Spinal cord (tissue), 10 donors: ENCODE results near the gene CAPZB. TPM values are rescaled to one million over a fixed set of nuclear protein-coding genes. Genes with fewer than 3 reads are reported as not detected.

Experiments
- DNase-seq, 6 donors: peaks; one replicate each; pipeline versions ENCODE4 v3.0.0 to v3.0.0-alpha.2; 2013 to 2015; ENCODE audit warnings: low spot score in 6 of 6, low read depth in 4 of 6
- H3K27ac ChIP-seq: one replicate; pipeline ENCODE4 v1.5.1; 2013; ENCODE audit warnings: low read depth, low read length, control low read depth
- H3K27me3 ChIP-seq: one replicate; pipeline ENCODE4 v1.6.1; 2013; ENCODE audit warnings: low read length; ENCODE audit not compliant: control insufficient read depth, insufficient read depth
- H3K36me3 ChIP-seq: one replicate; pipeline ENCODE4 v1.6.1; 2013; ENCODE audit warnings: low read length; ENCODE audit not compliant: control insufficient read depth, insufficient read depth
- H3K4me1 ChIP-seq: one replicate; pipeline ENCODE4 v1.6.1; 2013; ENCODE audit warnings: low read length; ENCODE audit not compliant: control insufficient read depth, insufficient read depth
- H3K4me3 ChIP-seq: one replicate; pipeline ENCODE4 v1.5.1; 2013; ENCODE audit warnings: low read depth, low read length, control low read depth
- H3K9me3 ChIP-seq: one replicate; pipeline ENCODE4 v1.6.1; 2013; ENCODE audit warnings: low read length; ENCODE audit not compliant: control insufficient read depth, insufficient read depth
- WGBS: methylation state at CpG from one replicate; pipeline ENCODE4 v1.1.5; 2013; ENCODE audit warnings: missing lambda C conversion rate; ENCODE audit not compliant: insufficient coverage; 5-methylcytosine and 5-hydroxymethylcytosine counted together
- polyA plus RNA-seq, 2 donors: library from polyadenylated mRNA; unstranded; fragments of 120-200 nt; gene quantifications; one replicate each; pipeline ENCODE4 v1.2.1, GENCODE V29; 2013; ENCODE audit not compliant: insufficient read length in 2 of 2
- total RNA-seq, 2 donors: library from RNA; depleted of rRNA in 1 of 2; stranded (reverse); fragments of 120-200 nt in 1 of 2; fragments of >200 nt in 1 of 2; gene quantifications; one replicate each; pipeline versions ENCODE4 v1.2.3 to v1.2.4, GENCODE V29; 2013 to 2014
- donor health status: healthy.

The CAPZB gene
- total and polyA plus RNA-seq, 4 donors, result 78.8 to 312 (median 243) TPM

- H3K4me3 ChIP-seq, result no peak overlapping the region
- H3K4me1 ChIP-seq, result peaks cover 45% of the 10 kb centered on the region
- no peaks in the 10 kb centered on the region for H3K9me3 ChIP-seq
- no peaks in the 10 kb centered on the region for H3K27me3 ChIP-seq
- whole genome bisulfite sequencing, result 92% methylated on average over 14 of the region's 14 CpGs
- no peak for DNase-seq
- H3K36me3 ChIP-seq, result peaks cover 83% of the 10 kb centered on the region
- peak overlapping the region; percentile 66 for H3K27ac ChIP-seq
These were observed 132.5 kb downstream of the CAPZB start for GRCh38 chr1:19352839-19353238.

- no peak overlapping the region for H3K4me3 ChIP-seq
- DNase-seq, result peak in 1 of 6 donors; percentile 59
- H3K36me3 ChIP-seq, result peaks cover 81% of the 10 kb centered on the region
- no peaks in the 10 kb centered on the region for H3K27me3 ChIP-seq
- H3K9me3 ChIP-seq, result no peaks in the 10 kb centered on the region
- peak overlapping the region; percentile 61 for H3K27ac ChIP-seq
- peaks cover 48% of the 10 kb centered on the region for H3K4me1 ChIP-seq
- WGBS, result 79% methylated on average over 9 of the region's 10 CpGs
These were observed 133.5 kb downstream of the CAPZB start for GRCh38 chr1:19351873-19352272.

GRCh38 chr1:19350566-19350965 lies 134.8 kb downstream of the CAPZB start:
- DNase-seq, result no peak
- Histone ChIP-seq H3K4me3 (no peak overlapping the region), H3K27ac (no peak overlapping the region), H3K9me3 (no peaks in the 10 kb centered on the region), H3K36me3 (peaks cover 70% of the 10 kb centered on the region), H3K27me3 (no peaks in the 10 kb centered on the region), H3K4me1 (peaks cover 48% of the 10 kb centered on the region)
- 95% methylated on average over 3 of the region's 5 CpGs for WGBS

- Histone ChIP-seq H3K9me3 (no peaks in the 10 kb centered on the region), H3K4me3 (no peak overlapping the region), H3K27me3 (no peaks in the 10 kb centered on the region), H3K36me3 (peaks cover 71% of the 10 kb centered on the region), H3K4me1 (peaks cover 48% of the 10 kb centered on the region), H3K27ac (no peak overlapping the region)
- no peak for DNase-seq
- 91% methylated on average over 15 of the region's 17 CpGs for WGBS
These were observed 135.3 kb downstream of the CAPZB start for GRCh38 chr1:19349999-19350398.

GRCh38 chr1:19348441-19349198 lies 136.7 kb downstream of the CAPZB start:
- no peaks in the 10 kb centered on the region for H3K27me3 ChIP-seq
- H3K4me3 ChIP-seq, result no peak overlapping the region
- 67% methylated on average over 11 of the region's 15 CpGs for WGBS
- no peaks in the 10 kb centered on the region for H3K9me3 ChIP-seq
- peaks cover 73% of the 10 kb centered on the region for H3K36me3 ChIP-seq
- DNase-seq, result no peak
- peaks cover 44% of the 10 kb centered on the region for H3K4me1 ChIP-seq
- no peak overlapping the region for H3K27ac ChIP-seq

GRCh38 chr1:19347533-19348172 lies 137.7 kb downstream of the CAPZB start:
- Histone ChIP-seq H3K9me3 (no peaks in the 10 kb centered on the region), H3K27ac (no peak overlapping the region)
- DNase-seq, result no peak

GRCh38 chr1:19346026-19346425 lies 139.3 kb downstream of the CAPZB start:
- WGBS, result no CpG with 5 or more reads among the region's 6 CpGs
- Histone ChIP-seq H3K36me3 (peaks cover 76% of the 10 kb centered on the region), H3K4me1 (peaks cover 45% of the 10 kb centered on the region), H3K9me3 (no peaks in the 10 kb centered on the region), H3K27ac (no peak overlapping the region), H3K4me3 (no peak overlapping the region), H3K27me3 (no peaks in the 10 kb centered on the region)
- no peak for DNase-seq

More at GRCh38 chr1:19347533-19348172, 137.7 kb downstream of the CAPZB start:
- peaks cover 40% of the 10 kb centered on the region for H3K4me1 ChIP-seq
- WGBS, result 92% methylated on average over 11 of the region's 14 CpGs
- no peak overlapping the region for H3K4me3 ChIP-seq
- H3K27me3 ChIP-seq, result no peaks in the 10 kb centered on the region
- H3K36me3 ChIP-seq, result peaks cover 73% of the 10 kb centered on the region

GRCh38 chr1:19345391-19345790 lies 139.9 kb downstream of the CAPZB start:
- H3K4me1 ChIP-seq, result peaks cover 46% of the 10 kb centered on the region

GRCh38 chr1:19344831-19345230 lies 140.5 kb downstream of the CAPZB start:
- Histone ChIP-seq H3K36me3 (peaks cover 73% of the 10 kb centered on the region), H3K9me3 (no peaks in the 10 kb centered on the region), H3K27me3 (no peaks in the 10 kb centered on the region), H3K4me3 (no peak overlapping the region), H3K27ac (no peak overlapping the region), H3K4me1 (peaks cover 49% of the 10 kb centered on the region)
- no peak for DNase-seq
- 96% methylated on average over 11 of the region's 11 CpGs for WGBS

More at GRCh38 chr1:19345391-19345790, 139.9 kb downstream of the CAPZB start:
- Histone ChIP-seq H3K9me3 (no peaks in the 10 kb centered on the region), H3K4me3 (no peak overlapping the region), H3K27ac (no peak overlapping the region), H3K36me3 (peaks cover 75% of the 10 kb centered on the region), H3K27me3 (no peaks in the 10 kb centered on the region)
- 90% methylated on average over 8 of the region's 8 CpGs for WGBS
- no peak for DNase-seq
